Common myeloid progenitor, CD34-positive (primary cell): ENCODE data around the gene PRKAR1B.
"Not testable (repeated sequence)": the region's sequence is repeated elsewhere in the genome, so short reads cannot be mapped to it uniquely, and the experiment has no call there.

Experiments used
- CTCF ChIA-PET: fragments of 350-600 bp; sonication (Branson Sonifier 250); formaldehyde crosslinking; loops from one replicate; lab custom pipeline; 2021; ENCODE audit warnings: antibody characterized with exemption; lab: Charles Lee
- POLR2A ChIA-PET: fragments of 350-600 bp; sonication (Branson Sonifier 250); formaldehyde crosslinking; loops from one replicate; lab custom pipeline; 2021; ENCODE audit warnings: antibody characterized with exemption; lab: Charles Lee
- DNase-seq, 3 donors: peaks; one replicate each; pipeline versions ENCODE4 v3.0.0 to v3.0.0-alpha.2; 2013
- H3K27ac ChIP-seq, 2 experiments: 1 replicate in 1 of 2; 2 replicates in 1 of 2; pipeline ENCODE4 v1.7.0; 2013; ENCODE audit warnings: inconsistent platforms in 2 of 2, low read length in 2 of 2, mild to moderate bottlenecking in 2 of 2, low read depth in 1 of 2, moderate library complexity in 1 of 2; ENCODE audit not compliant: severe bottlenecking in 2 of 2, insufficient read depth in 1 of 2, poor library complexity in 1 of 2
- H3K27me3 ChIP-seq, 5 experiments: replicated peaks in 2 of 5; 1 replicate in 3 of 5; 2 replicates in 2 of 5; pipeline versions ENCODE4 v1.6.1 to v1.7.0; 2013; ENCODE audit warnings: low read length in 4 of 5, mild to moderate bottlenecking in 2 of 5, moderate library complexity in 2 of 5, inconsistent platforms in 1 of 5; ENCODE audit not compliant: insufficient read depth in 5 of 5, control insufficient read depth in 4 of 5
- H3K36me3 ChIP-seq, 4 experiments: 1 replicate in 2 of 4; 2 replicates in 2 of 4; pipeline versions ENCODE4 v1.6.1 to v1.7.0; 2013; ENCODE audit warnings: low read length in 3 of 4, control low read depth in 1 of 4, mild to moderate bottlenecking in 1 of 4; ENCODE audit not compliant: control insufficient read depth in 4 of 4, insufficient read depth in 4 of 4
- H3K4me1 ChIP-seq, 4 experiments: 1 replicate in 3 of 4; 2 replicates in 1 of 4; pipeline versions ENCODE4 v1.6.1 to v1.7.1; 2013; ENCODE audit warnings: low read length in 3 of 4, mild to moderate bottlenecking in 3 of 4, control low read depth in 1 of 4, inconsistent platforms in 1 of 4, moderate library complexity in 1 of 4; ENCODE audit not compliant: control insufficient read depth in 4 of 4, insufficient read depth in 4 of 4; ENCODE audit errors: control extremely low read depth in 1 of 4
- H3K4me3 ChIP-seq, 7 experiments: 1 replicate in 4 of 7; 2 replicates in 3 of 7; pipeline versions ENCODE4 v1.5.1 to v1.7.0; 2013; ENCODE audit warnings: mild to moderate bottlenecking in 7 of 7, low read length in 6 of 7, moderate library complexity in 6 of 7, inconsistent platforms in 2 of 7, low read depth in 2 of 7, control low read depth in 1 of 7; ENCODE audit not compliant: insufficient read depth in 4 of 7, control insufficient read depth in 1 of 7; ENCODE audit errors: extremely low read depth in 1 of 7
- H3K9me3 ChIP-seq, 5 experiments: 1 replicate in 4 of 5; 2 replicates in 1 of 5; pipeline versions ENCODE4 v1.6.1 to v1.7.1; 2013; ENCODE audit warnings: low read length in 4 of 5, mild to moderate bottlenecking in 2 of 5, inconsistent platforms in 1 of 5, low read depth in 1 of 5, moderate library complexity in 1 of 5; ENCODE audit not compliant: control insufficient read depth in 4 of 5, insufficient read depth in 2 of 5; ENCODE audit errors: control extremely low read depth in 1 of 5
- WGBS: methylation state at CpG from one replicate; pipeline ENCODE4 v1.1.5; 2013; ENCODE audit not compliant: insufficient coverage; 5-methylcytosine and 5-hydroxymethylcytosine counted together

PRKAR1B gene

GRCh38 chr7:551615-551970 is 175.5 kb downstream of the PRKAR1B start:
- H3K27ac ChIP-seq, POLR2A ChIA-PET, H3K36me3 ChIP-seq, CTCF ChIA-PET, H3K27me3 ChIP-seq, H3K9me3 ChIP-seq, H3K4me3 ChIP-seq, H3K4me1 ChIP-seq, DNase-seq: not testable (repeated sequence)
- 100% methylated on average over 3 of the region's 9 CpGs for WGBS

DNA sequence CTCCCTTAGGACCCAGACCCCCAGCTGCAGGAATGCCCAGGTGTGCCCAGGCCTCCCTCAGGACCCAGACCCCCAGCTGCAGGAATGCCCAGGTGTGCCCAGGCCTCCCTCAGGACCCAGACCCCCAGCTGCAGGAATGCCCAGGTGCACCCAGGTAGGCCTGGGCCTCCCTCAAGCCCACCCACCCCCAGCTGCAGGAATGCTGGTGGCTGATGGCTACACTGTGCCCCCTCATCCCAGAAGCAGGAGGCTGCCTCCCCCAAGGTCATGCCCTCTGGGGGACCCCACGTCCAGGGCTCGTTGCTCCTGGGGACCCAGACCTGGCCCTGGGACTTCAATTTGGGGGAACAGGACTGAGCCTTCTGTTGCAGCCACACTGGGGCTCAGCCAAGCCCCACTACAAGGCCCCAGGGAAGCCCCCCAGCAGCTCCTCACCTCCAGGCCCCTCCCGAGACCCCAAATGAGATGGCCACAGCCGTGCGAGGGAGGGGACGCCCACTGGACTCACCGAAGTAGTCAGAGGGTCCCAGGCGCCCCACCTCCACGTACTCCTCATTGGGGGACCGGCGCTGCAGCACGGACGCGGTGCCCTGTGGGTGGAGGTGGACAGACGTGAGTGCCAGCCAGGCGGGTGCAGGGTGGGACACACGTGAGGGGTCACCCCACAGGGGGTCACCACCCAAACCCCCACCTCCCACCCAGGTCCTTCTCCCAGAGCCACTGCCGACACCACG is 176.0 kb downstream of the PRKAR1B start:
- H3K4me1 ChIP-seq: no peaks in the 10 kb centered on the region
- ChIA-PET POLR2A (no interaction called here), CTCF (no interaction called here)
- WGBS: 99% methylated on average over 14 of the region's 19 CpGs
- no peak overlapping the region for H3K4me3 ChIP-seq
- H3K9me3 ChIP-seq: no peaks in the 10 kb centered on the region
- DNase-seq: no peak
- no peak overlapping the region for H3K27ac ChIP-seq
- H3K27me3 ChIP-seq: no peaks in the 10 kb centered on the region
- peaks cover 0 to 2% (median 0%) of the 10 kb centered on the region in 4 experiments for H3K36me3 ChIP-seq

DNA sequence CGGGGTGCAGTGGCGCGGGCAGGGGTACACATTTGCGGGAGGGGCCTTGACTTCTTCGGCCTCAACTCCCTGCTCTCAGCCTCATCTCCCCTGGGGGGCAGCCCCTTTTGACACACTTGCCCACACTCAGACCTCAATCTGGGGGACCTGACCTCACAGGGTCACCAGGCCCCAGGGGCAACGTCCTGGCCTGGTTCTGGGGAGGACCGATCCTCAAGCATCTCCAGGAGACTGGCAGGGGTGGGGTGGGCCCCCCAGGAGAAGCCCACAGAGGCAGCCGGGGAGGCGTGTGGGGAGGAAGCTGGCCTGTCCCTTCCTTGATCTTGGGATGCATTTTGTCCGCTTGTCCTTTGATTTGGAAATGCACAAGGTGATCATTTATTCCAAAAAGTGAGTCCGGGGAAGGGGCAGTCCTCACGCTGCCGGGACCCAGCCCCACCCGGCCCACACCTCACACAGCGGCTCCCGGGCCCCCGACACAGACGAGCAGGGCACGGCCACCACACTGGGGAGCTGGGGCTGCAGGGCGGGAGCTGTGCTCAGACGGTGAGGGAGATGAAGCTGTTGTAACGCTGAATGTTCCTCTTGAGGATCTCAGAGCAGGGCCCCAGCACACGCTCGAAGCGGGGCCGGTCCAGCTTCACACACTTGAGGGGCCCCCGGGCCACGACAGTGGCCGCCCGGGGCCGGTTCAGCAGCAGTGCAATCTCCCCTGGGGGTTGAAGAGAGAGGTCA is 177.0 kb downstream of the PRKAR1B start:
- H3K9me3 ChIP-seq: peaks cover 0 to 4% (median 0%) of the 10 kb centered on the region in 5 experiments
- ChIA-PET POLR2A (no interaction called here), CTCF (no interaction called here)
- no peaks in the 10 kb centered on the region for H3K4me1 ChIP-seq
- WGBS: 99% methylated on average over 31 of the region's 31 CpGs
- no peak for DNase-seq
- H3K36me3 ChIP-seq: peaks cover 0 to 2% (median 0%) of the 10 kb centered on the region in 4 experiments
- H3K27me3 ChIP-seq: no peaks in the 10 kb centered on the region
- no peak overlapping the region for H3K27ac ChIP-seq
- H3K4me3 ChIP-seq: no peak overlapping the region

GRCh38 chr7:549066-549890 is 177.8 kb downstream of the PRKAR1B start:
- ChIA-PET POLR2A (no interaction called here), CTCF (no interaction called here)
- Histone ChIP-seq H3K36me3 (peaks cover 0 to 2% (median 0%) of the 10 kb centered on the region in 4 experiments), H3K27ac (no peak overlapping the region), H3K27me3 (no peaks in the 10 kb centered on the region), H3K9me3 (peaks cover 0 to 4% (median 0%) of the 10 kb centered on the region in 5 experiments), H3K4me1 (no peaks in the 10 kb centered on the region), H3K4me3 (no peak overlapping the region)
- 98% methylated on average over 38 of the region's 43 CpGs for WGBS
- no peak for DNase-seq

DNA sequence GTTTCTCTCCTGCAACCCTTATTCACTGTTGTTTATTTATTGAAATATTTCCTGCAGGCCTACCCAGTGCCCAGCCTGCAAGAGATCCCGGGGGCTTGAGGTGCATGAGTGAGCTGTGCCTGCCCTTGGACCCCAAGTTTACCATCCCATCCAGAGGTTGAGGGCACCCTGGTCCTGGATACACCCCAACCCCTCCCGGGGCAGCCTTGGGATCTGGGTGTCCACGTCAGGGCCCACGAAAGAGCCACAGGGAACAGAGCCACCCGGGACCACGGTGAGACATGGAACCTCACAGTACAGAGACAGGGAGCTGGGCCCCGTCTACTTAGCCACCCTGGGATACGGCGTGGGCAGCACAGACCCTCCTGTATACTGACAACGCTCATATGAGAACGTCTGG is 178.7 kb downstream of the PRKAR1B start:
- peaks cover 0 to 4% (median 0%) of the 10 kb centered on the region in 5 experiments for H3K9me3 ChIP-seq
- H3K4me1 ChIP-seq: no peaks in the 10 kb centered on the region
- ChIA-PET CTCF (no interaction called here), POLR2A (no interaction called here)
- no peak overlapping the region for H3K4me3 ChIP-seq
- 97% methylated on average over 10 of the region's 11 CpGs for WGBS
- no peak overlapping the region for H3K27ac ChIP-seq
- no peaks in the 10 kb centered on the region for H3K27me3 ChIP-seq
- DNase-seq: no peak
- H3K36me3 ChIP-seq: peaks cover 0 to 2% (median 0%) of the 10 kb centered on the region in 4 experiments

DNA sequence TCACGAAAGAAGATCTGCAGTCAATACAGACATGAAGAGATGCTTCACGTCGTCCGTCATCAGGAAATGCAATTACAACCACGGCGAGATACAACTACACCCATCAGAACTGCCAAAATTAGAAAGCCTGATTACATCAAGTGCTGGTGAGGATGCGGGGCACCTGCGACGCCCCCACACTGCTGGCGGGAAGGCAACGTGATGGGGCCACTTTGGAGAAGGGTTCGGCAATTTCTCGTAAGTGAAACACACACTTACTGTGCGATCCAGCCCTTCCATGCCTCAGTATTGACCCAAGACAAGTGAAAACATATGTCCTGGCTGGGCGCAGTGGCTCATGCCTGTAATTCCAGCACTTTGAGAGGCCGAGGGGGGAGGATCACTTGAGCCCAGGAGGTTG is 181.6 kb downstream of the PRKAR1B start:
- Histone ChIP-seq H3K4me1 (peaks cover 0 to 8% (median under 1%) of the 10 kb centered on the region in 4 experiments), H3K27me3 (no peaks in the 10 kb centered on the region), H3K9me3 (peaks cover 0 to 4% (median 0%) of the 10 kb centered on the region in 5 experiments), H3K27ac (no peak overlapping the region), H3K36me3 (peaks cover 0 to 2% (median 0%) of the 10 kb centered on the region in 4 experiments), H3K4me3 (no peak overlapping the region)
- no peak for DNase-seq
- 97% methylated on average over 16 of the region's 16 CpGs for WGBS
- CTCF ChIA-PET: no interaction called here
- POLR2A ChIA-PET: no interaction called here
